ENCODE measurements around the gene FCGR3B.
"Not testable (repeated sequence)": the region's sequence is repeated elsewhere in the genome, so short reads cannot be mapped to it uniquely, and the experiment has no call there.

DNA sequence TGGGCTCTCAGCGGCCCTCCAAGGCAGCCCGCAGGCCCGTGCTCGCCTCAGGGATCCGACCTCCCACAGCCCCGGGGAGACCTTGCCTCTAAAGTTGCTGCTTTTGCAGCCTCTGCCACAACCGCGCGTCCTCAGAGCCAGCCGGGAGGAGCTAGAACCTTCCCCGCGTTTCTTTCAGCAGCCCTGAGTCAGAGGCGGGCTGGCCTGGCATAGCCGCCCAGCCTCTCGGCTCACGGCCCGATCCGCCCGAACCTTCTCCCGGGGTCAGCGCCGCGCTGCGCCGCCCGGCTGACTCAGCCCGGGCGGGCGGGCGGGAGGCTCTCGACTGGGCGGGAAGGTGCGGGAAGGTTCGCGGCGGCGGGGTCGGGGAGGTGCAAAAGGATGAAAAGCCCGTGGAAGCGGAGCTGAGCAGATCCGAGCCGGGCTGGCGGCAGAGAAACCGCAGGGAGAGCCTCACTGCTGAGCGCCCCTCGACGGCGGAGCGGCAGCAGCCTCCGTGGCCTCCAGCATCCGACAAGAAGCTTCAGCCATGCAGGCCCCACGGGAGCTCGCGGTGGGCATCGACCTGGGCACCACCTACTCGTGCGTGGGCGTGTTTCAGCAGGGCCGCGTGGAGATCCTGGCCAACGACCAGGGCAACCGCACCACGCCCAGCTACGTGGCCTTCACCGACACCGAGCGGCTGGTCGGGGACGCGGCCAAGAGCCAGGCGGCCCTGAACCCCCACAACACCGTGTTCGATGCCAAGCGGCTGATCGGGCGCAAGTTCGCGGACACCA lies 25.0 kb downstream of the FCGR3B start:
- TF ChIP-seq, protein P1, sequence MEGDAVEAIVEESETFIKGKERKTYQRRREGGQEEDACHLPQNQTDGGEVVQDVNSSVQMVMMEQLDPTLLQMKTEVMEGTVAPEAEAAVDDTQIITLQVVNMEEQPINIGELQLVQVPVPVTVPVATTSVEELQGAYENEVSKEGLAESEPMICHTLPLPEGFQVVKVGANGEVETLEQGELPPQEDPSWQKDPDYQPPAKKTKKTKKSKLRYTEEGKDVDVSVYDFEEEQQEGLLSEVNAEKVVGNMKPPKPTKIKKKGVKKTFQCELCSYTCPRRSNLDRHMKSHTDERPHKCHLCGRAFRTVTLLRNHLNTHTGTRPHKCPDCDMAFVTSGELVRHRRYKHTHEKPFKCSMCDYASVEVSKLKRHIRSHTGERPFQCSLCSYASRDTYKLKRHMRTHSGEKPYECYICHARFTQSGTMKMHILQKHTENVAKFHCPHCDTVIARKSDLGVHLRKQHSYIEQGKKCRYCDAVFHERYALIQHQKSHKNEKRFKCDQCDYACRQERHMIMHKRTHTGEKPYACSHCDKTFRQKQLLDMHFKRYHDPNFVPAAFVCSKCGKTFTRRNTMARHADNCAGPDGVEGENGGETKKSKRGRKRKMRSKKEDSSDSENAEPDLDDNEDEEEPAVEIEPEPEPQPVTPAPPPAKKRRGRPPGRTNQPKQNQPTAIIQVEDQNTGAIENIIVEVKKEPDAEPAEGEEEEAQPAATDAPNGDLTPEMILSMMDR (IDR thresholded peaks at IDR 0.05): not testable (repeated sequence)
- not testable (repeated sequence) for TF ChIP-seq POLR2A, EP300 (IDR thresholded peaks at IDR 0.05)

Measured in ovary (tissue), 3 donors.